H9 (cell line): Measurements from ENCODE around the gene ATP6V0A1. TPM values are rescaled to one million over a fixed set of nuclear protein-coding genes. Genes with fewer than 3 reads are reported as not detected.

Source experiments
- DNase-seq: peaks from one replicate; pipeline ENCODE4 v3.0.0-alpha.2; 2017
- H2AFZ ChIP-seq: one replicate; pipeline ENCODE4 v1.6.1; 2013; ENCODE audit warnings: mild to moderate bottlenecking, low read length, control low read depth, moderate library complexity
- H2AK5ac ChIP-seq: 2 replicates; pipeline ENCODE4 v1.6.1; 2013; ENCODE audit warnings: low read length, control low read depth, mixed read lengths; ENCODE audit not compliant: insufficient read length
- H2BK120ac ChIP-seq: one replicate; pipeline ENCODE4 v1.6.1; 2013; ENCODE audit warnings: low read depth, mild to moderate bottlenecking, low read length, control low read depth, inconsistent platforms; ENCODE audit not compliant: poor library complexity, severe bottlenecking
- H2BK12ac ChIP-seq: 2 replicates; pipeline ENCODE4 v1.6.1; 2013; ENCODE audit warnings: low read length, control low read depth, mixed read lengths, low read depth; ENCODE audit not compliant: insufficient read length
- H2BK15ac ChIP-seq: 2 replicates; pipeline ENCODE4 v1.6.1; 2013; ENCODE audit warnings: low read depth, low read length, control low read depth
- H2BK20ac ChIP-seq: one replicate; pipeline ENCODE4 v1.6.1; 2013; ENCODE audit warnings: low read depth, mild to moderate bottlenecking, low read length, control low read depth, inconsistent platforms; ENCODE audit not compliant: poor library complexity, severe bottlenecking
- H2BK5ac ChIP-seq: 2 replicates; pipeline ENCODE4 v1.6.1; 2013; ENCODE audit warnings: low read length, control low read depth, mixed read lengths; ENCODE audit not compliant: insufficient read length
- H3K14ac ChIP-seq: 2 replicates; pipeline ENCODE4 v1.6.1; 2013; ENCODE audit warnings: low read length, control low read depth; ENCODE audit not compliant: insufficient read depth
- H3K18ac ChIP-seq: 2 replicates; pipeline ENCODE4 v1.6.1; 2013; ENCODE audit warnings: low read depth, mild to moderate bottlenecking, mixed read lengths, low read length, control low read depth; ENCODE audit not compliant: insufficient read length
- H3K23ac ChIP-seq: 2 replicates; pipeline ENCODE4 v1.6.1; 2013; ENCODE audit warnings: low read length, control low read depth, mixed read lengths, low read depth; ENCODE audit not compliant: insufficient read length
- H3K23me2 ChIP-seq: 2 replicates; pipeline ENCODE4 v1.6.1; 2013; ENCODE audit warnings: low read depth, mild to moderate bottlenecking, mixed read lengths, low read length, control low read depth; ENCODE audit not compliant: insufficient read length, poor library complexity, severe bottlenecking
- H3K27ac ChIP-seq: 2 replicates; pipeline ENCODE4 v1.5.1; 2013; ENCODE audit warnings: low read length, control low read depth, mixed read lengths, low read depth; ENCODE audit not compliant: insufficient read length
- H3K27me3 ChIP-seq: 2 replicates; pipeline ENCODE4 v1.6.1; 2013; ENCODE audit warnings: low read length, control low read depth, inconsistent platforms; ENCODE audit not compliant: insufficient read depth
- H3K4ac ChIP-seq: 2 replicates; pipeline ENCODE4 v1.6.1; 2013; ENCODE audit warnings: low read depth, mild to moderate bottlenecking, control low read depth, inconsistent platforms, low read length, moderate library complexity
- H3K4me1 ChIP-seq: 2 replicates; pipeline ENCODE4 v1.6.1; 2013; ENCODE audit warnings: low read length, control low read depth, inconsistent platforms; ENCODE audit not compliant: insufficient read depth
- H3K4me2 ChIP-seq: 2 replicates; pipeline ENCODE4 v1.6.1; 2013; ENCODE audit warnings: low read length, control low read depth, mixed read lengths; ENCODE audit not compliant: insufficient read length, insufficient read depth
- H3K56ac ChIP-seq: 2 replicates; pipeline ENCODE4 v1.6.1; 2013; ENCODE audit warnings: low read depth, mild to moderate bottlenecking, mixed read lengths, low read length, control low read depth; ENCODE audit not compliant: insufficient read length
- H3K79me1 ChIP-seq: 2 replicates; pipeline ENCODE4 v1.6.1; 2013; ENCODE audit warnings: low read depth, mild to moderate bottlenecking, moderate library complexity, low read length, control low read depth, inconsistent platforms; ENCODE audit not compliant: insufficient read depth, poor library complexity, severe bottlenecking
- H3K79me2 ChIP-seq: 2 replicates; pipeline ENCODE4 v1.6.1; 2013; ENCODE audit warnings: low read length, control low read depth, inconsistent platforms; ENCODE audit not compliant: insufficient read depth
- H3K9ac ChIP-seq: 2 replicates; pipeline ENCODE4 v1.6.1; 2013; ENCODE audit warnings: low read length, control low read depth, mixed read lengths; ENCODE audit not compliant: insufficient read length; ENCODE audit errors: extremely low read depth
- H3K9me3 ChIP-seq: one replicate; pipeline ENCODE4 v1.6.1; 2013; ENCODE audit warnings: low read depth, low read length, inconsistent platforms; ENCODE audit not compliant: control insufficient read depth
- H3T11ph ChIP-seq: one replicate; pipeline ENCODE4 v1.6.1; 2013; ENCODE audit warnings: mild to moderate bottlenecking, low read length, control low read depth, inconsistent platforms
- H4K20me1 ChIP-seq: one replicate; pipeline ENCODE4 v1.6.1; 2013; ENCODE audit not compliant: control insufficient read depth, insufficient read length, insufficient read depth
- H4K5ac ChIP-seq: 2 replicates; pipeline ENCODE4 v1.6.1; 2013; ENCODE audit warnings: low read depth, mild to moderate bottlenecking, mixed read lengths, low read length, control low read depth; ENCODE audit not compliant: insufficient read length
- H4K8ac ChIP-seq: replicated peaks from 2 replicates; pipeline ENCODE4 v1.6.1; 2013; ENCODE audit warnings: low read length, control low read depth, mixed read lengths, low read depth; ENCODE audit not compliant: insufficient read length
- H4K91ac ChIP-seq: 2 replicates; pipeline ENCODE4 v1.6.1; 2013; ENCODE audit warnings: low read depth, mild to moderate bottlenecking, moderate library complexity, mixed read lengths, low read length, control low read depth; ENCODE audit not compliant: insufficient read length
- H3K27ac Mint-ChIP-seq, 3 experiments: 2 replicates in 2 of 3; 3 replicates in 1 of 3; pipeline ENCODE4 v1.8.0; 2020 to 2021; ENCODE audit warnings: mixed read lengths in 3 of 3, mild to moderate bottlenecking in 1 of 3, moderate library complexity in 1 of 3
- H3K27me3 Mint-ChIP-seq: 2 replicates; pipeline ENCODE4 v1.8.0; 2021; ENCODE audit warnings: low read depth, mild to moderate bottlenecking, moderate library complexity, mixed read lengths
- H3K36me3 Mint-ChIP-seq, 3 experiments: 2 replicates in 2 of 3; 3 replicates in 1 of 3; pipeline ENCODE4 v1.8.0; 2020 to 2021; ENCODE audit warnings: low read depth in 3 of 3, mixed read lengths in 3 of 3; ENCODE audit not compliant: insufficient read depth in 1 of 3
- H3K4me1 Mint-ChIP-seq, 2 experiments: 2 replicates each; pipeline ENCODE4 v1.8.0; 2020; ENCODE audit warnings: mixed read lengths in 2 of 2
- H3K4me3 Mint-ChIP-seq, 2 experiments: 2 replicates in 1 of 2; 3 replicates in 1 of 2; pipeline ENCODE4 v1.8.0; 2020 to 2021; ENCODE audit warnings: mild to moderate bottlenecking in 2 of 2, mixed read lengths in 2 of 2, moderate library complexity in 1 of 2
- H3K9me3 Mint-ChIP-seq, 2 experiments: 2 replicates in 1 of 2; 3 replicates in 1 of 2; pipeline ENCODE4 v1.8.0; 2020; ENCODE audit warnings: mild to moderate bottlenecking in 2 of 2, mixed read lengths in 2 of 2, moderate library complexity in 1 of 2
- CTCF ChIP-seq: fragments of 200-600 bp; sonication (generic); conservative IDR thresholded peaks from 3 replicates; pipeline ENCODE4 v1.8.0; 2021; ENCODE audit warnings: antibody characterized with exemption, mild to moderate bottlenecking
- WGBS: extraction: QIAGEN DNeasy Blood & Tissue Kit; methylation state at CpG from one replicate; pipeline ENCODE4 v1.1.7; 2013; ENCODE audit warnings: missing lambda C conversion rate, low lambda C conversion rate, mixed read lengths; ENCODE audit not compliant: insufficient read length; ENCODE audit errors: extremely low coverage; 5-methylcytosine and 5-hydroxymethylcytosine counted together
- total RNA-seq: library from RNA; stranded (reverse); gene quantifications from 2 replicates; pipeline ENCODE4 v1.2.1, GENCODE V29; 2021

ATP6V0A1 gene
- total RNA-seq, 1 experiment from 2014 or later: 54.1 TPM

GRCh38 chr17:42521036-42521435, 62.4 kb downstream of the ATP6V0A1 start:
- Histone ChIP-seq H2BK15ac (no peak overlapping the region), H2BK5ac (no peak overlapping the region), H3K79me1 (no peaks in the 10 kb centered on the region), H3K4me1 (peaks cover 11% of the 10 kb centered on the region; the same call in 1 of the 2 replicates), H3K9me3 (no peaks in the 10 kb centered on the region), H3K56ac (no peak overlapping the region), H3K23me2 (no peaks in the 10 kb centered on the region), H4K5ac (no peak overlapping the region), H3T11ph (no peak overlapping the region), H3K14ac (no peak overlapping the region), H4K20me1 (no peaks in the 10 kb centered on the region), H2BK20ac (no peak overlapping the region), H3K79me2 (no peaks in the 10 kb centered on the region), H3K23ac (no peak overlapping the region), H4K91ac (no peak overlapping the region), H3K4me2 (no peak overlapping the region), H3K18ac (no peak overlapping the region), H4K8ac (no peak overlapping the region), H2BK12ac (no peak overlapping the region), H2AK5ac (no peak overlapping the region), H2AFZ (no peak overlapping the region), H3K27me3 (peaks cover 2% of the 10 kb centered on the region; the same call in 1 of the 2 replicates), H2BK120ac (no peak overlapping the region), H3K27ac (no peak overlapping the region), H3K4ac (no peak overlapping the region), H3K9ac (no peak overlapping the region)
- H3K4me3 Mint-ChIP-seq: no peak overlapping the region
- H3K4me1 Mint-ChIP-seq: peaks cover 25 to 40% of the 10 kb centered on the region in 2 experiments
- H3K27ac Mint-ChIP-seq: no peak overlapping the region
- no peak for TF ChIP-seq CTCF
- H3K27me3 Mint-ChIP-seq: peaks cover 8% of the 10 kb centered on the region
- H3K9me3 Mint-ChIP-seq: no peaks in the 10 kb centered on the region
- no CpG with 5 or more reads among the region's 8 CpGs for WGBS
- H3K36me3 Mint-ChIP-seq: peaks cover 0 to 30% (median 25%) of the 10 kb centered on the region in 3 experiments; a peak in 5 of 7 replicates
- DNase-seq: peak; percentile 23
